ENCODE results near the gene USP3.

GRCh38 chr15:63612300-63612699, 107.9 kb downstream of the USP3 start:
- no peak for TF ChIP-seq POLR2AphosphoS5 (IDR thresholded peaks at IDR 0.05)
- no peak for TF ChIP-seq EP300 (IDR thresholded peaks at IDR 0.05)
